ENCODE data around the gene FASN. TPM values are rescaled to one million over a fixed set of nuclear protein-coding genes. Genes with fewer than 3 reads are reported as not detected.
A peak's percentile ranks its signal among the peaks of the same experiment; 100 is the strongest.

FASN gene
- total RNA-seq, 2 donors from 2014 or later: 13.8 to 46.4 TPM

- Histone ChIP-seq H3K4me3 (peak overlapping the region; percentile 77 to 89), H3K4me1 (peaks cover 0 to 31% of the 10 kb centered on the region in 2 donors), H3K27ac (peak overlapping the region; percentile 63 to 81), H3K36me3 (peaks cover 22% of the 10 kb centered on the region), H3K9me3 (no peaks in the 10 kb centered on the region), H3K27me3 (no peaks in the 10 kb centered on the region)
- DNase-seq (ENCODE audit: low spot score): no peak
- TF ChIP-seq CTCF (IDR thresholded peaks at IDR 0.05): no peak
Measured at GRCh38 chr17:82064433-82065192, 33.4 kb downstream of the FASN start.

GRCh38 chr17:82063424-82064415, 34.3 kb downstream of the FASN start:
- Histone ChIP-seq H3K9me3 (no peaks in the 10 kb centered on the region), H3K4me3 (no peak overlapping the region), H3K27ac (no peak overlapping the region), H3K27me3 (no peaks in the 10 kb centered on the region), H3K4me1 (peaks cover 0 to 31% of the 10 kb centered on the region in 2 donors), H3K36me3 (peaks cover 27% of the 10 kb centered on the region)
- no peak for DNase-seq (ENCODE audit: low spot score)
- TF ChIP-seq CTCF (IDR thresholded peaks at IDR 0.05): no peak

- Histone ChIP-seq H3K36me3 (peaks cover 27% of the 10 kb centered on the region), H3K4me1 (peaks cover 0 to 31% of the 10 kb centered on the region in 2 donors), H3K9me3 (no peaks in the 10 kb centered on the region), H3K4me3 (no peak overlapping the region), H3K27me3 (no peaks in the 10 kb centered on the region), H3K27ac (no peak overlapping the region)
- TF ChIP-seq CTCF (IDR thresholded peaks at IDR 0.05): no peak
- no peak for DNase-seq (ENCODE audit: low spot score)
Measured at GRCh38 chr17:82062984-82063368, 35.1 kb downstream of the FASN start.

GRCh38 chr17:82062076-82062983, 35.7 kb downstream of the FASN start:
- no peak for TF ChIP-seq CTCF (IDR thresholded peaks at IDR 0.05)
- H3K36me3 ChIP-seq: peaks cover 34% of the 10 kb centered on the region
- DNase-seq (ENCODE audit: low spot score): no peak

More at GRCh38 chr17:82062076-82062983, 35.7 kb downstream of the FASN start:
- Histone ChIP-seq H3K4me3 (no peak overlapping the region), H3K4me1 (peaks cover 0 to 31% of the 10 kb centered on the region in 2 donors), H3K27me3 (no peaks in the 10 kb centered on the region), H3K27ac (no peak overlapping the region), H3K9me3 (no peaks in the 10 kb centered on the region)
